Measurements from ENCODE around the gene MYBPC2.

DNA sequence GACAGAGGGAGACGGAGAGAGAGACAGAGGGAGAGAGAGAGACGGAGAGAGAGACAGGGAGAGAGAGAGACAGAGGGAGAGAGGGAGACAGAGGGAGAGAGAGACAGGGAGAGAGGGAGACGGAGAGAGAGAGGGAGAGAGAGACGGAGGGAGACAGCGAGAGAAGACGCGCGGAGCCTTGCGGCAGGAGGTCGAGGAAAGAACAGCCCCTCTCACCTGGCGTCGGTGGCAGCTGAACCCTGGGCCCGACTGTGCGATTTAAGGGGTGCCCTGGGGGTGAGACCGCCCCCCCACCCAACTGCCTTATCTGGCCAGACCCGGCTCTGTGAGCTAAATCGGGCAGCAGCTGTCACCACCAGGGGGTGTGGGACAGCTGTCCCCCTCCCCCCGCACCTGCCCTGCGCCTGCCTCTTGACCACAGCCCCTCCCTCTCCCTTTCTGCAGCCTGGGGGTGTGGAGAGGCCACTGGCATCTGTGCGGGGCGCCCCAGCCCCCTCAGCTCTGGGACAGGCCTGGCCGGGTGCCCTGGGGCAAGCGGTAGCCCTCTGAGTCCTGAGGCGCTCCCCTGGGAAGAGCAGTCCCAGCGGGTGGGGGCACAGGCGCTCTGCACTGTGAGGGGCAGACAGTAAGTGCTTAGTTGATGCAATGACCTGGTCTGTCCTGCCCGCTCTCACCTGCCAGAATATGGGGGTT lies 67.5 kb downstream of the MYBPC2 start:
- TF ChIP-seq POLR2AphosphoS5 (IDR thresholded peaks at IDR 0.05) (no peak), POLR2A (IDR thresholded peaks at IDR 0.05) (no peak)

Data from suprapubic skin (tissue), 4 donors.